Measurements from ENCODE around the gene HSDL2.
"Not testable (repeated sequence)": the region's sequence is repeated elsewhere in the genome, so short reads cannot be mapped to it uniquely, and the experiment has no call there.

HSDL2 gene

GRCh38 chr9:112396872-112397271 lies 17.0 kb downstream of the HSDL2 start:
- no peak for DNase-seq (ENCODE audit: low read depth)

- no peak for DNase-seq (ENCODE audit: low read depth)
Measured at GRCh38 chr9:112401175-112401815, 21.4 kb downstream of the HSDL2 start.

- DNase-seq (ENCODE audit: low read depth): no peak
Measured at GRCh38 chr9:112403614-112404201, 23.8 kb downstream of the HSDL2 start.

GRCh38 chr9:112404508-112404932 lies 24.6 kb downstream of the HSDL2 start:
- DNase-seq (ENCODE audit: low read depth): no peak

GRCh38 chr9:112408275-112408674 lies 28.4 kb downstream of the HSDL2 start:
- DNase-seq (ENCODE audit: low read depth): no peak

- no peak for DNase-seq (ENCODE audit: low read depth)
Measured at GRCh38 chr9:112408819-112409218, 28.9 kb downstream of the HSDL2 start.

- no peak for DNase-seq (ENCODE audit: low read depth)
Measured at GRCh38 chr9:112409758-112410157, 29.9 kb downstream of the HSDL2 start.

GRCh38 chr9:112411626-112412027 lies 31.7 kb downstream of the HSDL2 start:
- no peak for DNase-seq (ENCODE audit: low read depth)

GRCh38 chr9:112413728-112414127 lies 33.8 kb downstream of the HSDL2 start:
- not testable (repeated sequence) for DNase-seq (ENCODE audit: low read depth)

- no peak for DNase-seq (ENCODE audit: low read depth)
Measured at GRCh38 chr9:112420208-112420607, 40.3 kb downstream of the HSDL2 start.

- no peak for DNase-seq (ENCODE audit: low read depth)
Measured at GRCh38 chr9:112421771-112422222, 41.9 kb downstream of the HSDL2 start.

GRCh38 chr9:112422417-112423148 lies 42.7 kb downstream of the HSDL2 start:
- no peak for DNase-seq (ENCODE audit: low read depth)

GRCh38 chr9:112430006-112430522 lies 50.2 kb downstream of the HSDL2 start:
- DNase-seq (ENCODE audit: low read depth): no peak

- no peak for DNase-seq (ENCODE audit: low read depth)
Measured at GRCh38 chr9:112433499-112434392, 53.8 kb downstream of the HSDL2 start.

GRCh38 chr9:112434487-112434886 lies 54.6 kb downstream of the HSDL2 start:
- no peak for DNase-seq (ENCODE audit: low read depth)

GRCh38 chr9:112437406-112437805 lies 57.5 kb downstream of the HSDL2 start:
- no peak for DNase-seq (ENCODE audit: low read depth)

GRCh38 chr9:112439171-112439570 lies 59.3 kb downstream of the HSDL2 start:
- DNase-seq (ENCODE audit: low read depth): no peak

- DNase-seq (ENCODE audit: low read depth): no peak
Measured at GRCh38 chr9:112439825-112440224, 59.9 kb downstream of the HSDL2 start.

- DNase-seq (ENCODE audit: low read depth): no peak
Measured at GRCh38 chr9:112443200-112443599, 63.3 kb downstream of the HSDL2 start.

GRCh38 chr9:112443636-112444035 lies 63.7 kb downstream of the HSDL2 start:
- no peak for DNase-seq (ENCODE audit: low read depth)

GRCh38 chr9:112445196-112445595 lies 65.3 kb downstream of the HSDL2 start:
- no peak for DNase-seq (ENCODE audit: low read depth)

GRCh38 chr9:112446080-112446479 lies 66.2 kb downstream of the HSDL2 start:
- no peak for DNase-seq (ENCODE audit: low read depth)

All from activated T-cell treated with anti-CD3 and anti-CD28 coated beads for 24 hours (primary cell).